ENCODE results near the gene POC1A. TPM values are rescaled to one million over a fixed set of nuclear protein-coding genes. Genes with fewer than 3 reads are reported as not detected.

POC1A gene
- polyA plus RNA-seq, 12 donors = 3.1 to 6.9 (median 4.5) TPM; not detected in 2

DNA sequence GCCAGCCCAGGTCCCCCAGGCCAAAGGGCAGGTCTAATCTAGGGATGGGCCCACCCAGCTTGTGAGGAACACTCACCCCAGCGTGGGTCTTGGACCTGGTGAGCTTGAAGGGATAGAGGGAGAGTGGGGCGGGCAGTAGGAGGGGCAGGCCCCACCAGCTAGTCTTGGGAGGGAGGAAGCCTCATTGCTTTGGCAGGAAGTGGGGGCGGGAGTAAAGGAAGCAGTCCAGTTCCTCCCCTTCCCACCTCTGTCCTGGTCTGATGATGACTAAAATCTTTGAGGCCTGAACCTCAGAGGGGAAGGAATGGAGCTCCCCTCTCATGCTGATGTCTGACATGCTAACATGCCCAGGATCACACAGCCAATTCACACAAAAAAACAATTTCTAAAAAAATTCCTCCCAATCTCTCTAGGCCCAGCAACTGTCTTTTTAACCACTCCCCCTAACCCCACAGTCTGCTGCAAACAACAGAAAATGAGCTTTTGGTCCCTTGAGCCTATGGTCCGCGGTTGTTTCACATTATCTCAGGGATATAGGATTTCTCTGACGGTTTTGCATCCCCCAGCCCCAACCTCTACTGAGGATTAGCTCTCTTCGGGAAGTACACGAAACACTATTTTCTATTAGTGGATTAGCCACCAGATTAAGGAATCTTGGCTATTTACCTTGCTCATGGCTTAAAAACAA lies 67.1 kb downstream of the POC1A start:
- no peak for DNase-seq

DNA sequence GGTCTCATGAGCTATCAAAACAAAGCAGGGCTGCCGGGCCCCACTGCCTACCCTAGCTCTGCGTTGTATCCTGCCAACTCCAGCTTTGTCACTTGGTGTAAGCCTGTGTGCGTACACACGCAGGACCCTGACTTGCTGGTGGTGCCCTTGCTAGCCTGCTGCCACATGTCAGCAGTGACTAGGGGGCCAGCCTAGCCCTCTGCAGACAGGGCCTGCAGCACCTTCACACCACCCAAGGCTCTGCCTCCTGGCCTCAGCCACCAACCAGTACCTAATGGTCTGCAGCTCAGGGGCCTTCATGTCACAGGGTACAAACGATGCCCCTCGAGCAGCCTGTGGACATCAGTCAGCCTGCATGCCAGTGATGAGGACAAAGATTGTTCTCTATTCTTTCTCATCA lies 67.8 kb downstream of the POC1A start:
- no peak for DNase-seq

DNA sequence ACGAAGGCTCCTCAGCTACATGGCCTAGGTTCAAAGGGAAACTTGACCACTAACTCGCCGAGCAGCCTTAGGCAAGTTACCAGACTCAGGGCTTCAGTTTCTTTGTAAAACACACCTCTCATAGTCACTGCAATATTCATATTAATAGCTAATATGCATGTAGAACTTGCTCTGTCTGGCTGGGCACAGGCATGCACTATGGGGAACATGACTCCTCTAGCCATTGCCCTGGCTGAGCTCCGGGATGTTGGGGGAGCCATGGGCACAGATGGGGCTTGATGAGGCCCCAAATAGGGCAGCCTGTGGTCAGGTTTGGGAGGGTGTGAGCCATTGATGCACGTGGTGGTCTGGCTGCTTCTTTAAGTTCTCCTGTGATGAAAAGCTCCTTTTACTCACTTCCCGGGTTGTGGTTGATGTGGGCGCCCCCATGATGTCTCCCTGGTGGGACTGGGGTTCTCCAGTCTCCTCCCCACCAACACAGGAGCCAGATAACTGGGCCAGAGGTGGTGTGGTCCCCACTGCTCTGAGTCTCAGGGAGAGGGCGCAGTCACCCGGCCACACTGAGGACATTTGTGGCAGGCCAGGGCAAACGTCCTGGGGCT lies 68.4 kb downstream of the POC1A start:
- DNase-seq = no peak

DNA sequence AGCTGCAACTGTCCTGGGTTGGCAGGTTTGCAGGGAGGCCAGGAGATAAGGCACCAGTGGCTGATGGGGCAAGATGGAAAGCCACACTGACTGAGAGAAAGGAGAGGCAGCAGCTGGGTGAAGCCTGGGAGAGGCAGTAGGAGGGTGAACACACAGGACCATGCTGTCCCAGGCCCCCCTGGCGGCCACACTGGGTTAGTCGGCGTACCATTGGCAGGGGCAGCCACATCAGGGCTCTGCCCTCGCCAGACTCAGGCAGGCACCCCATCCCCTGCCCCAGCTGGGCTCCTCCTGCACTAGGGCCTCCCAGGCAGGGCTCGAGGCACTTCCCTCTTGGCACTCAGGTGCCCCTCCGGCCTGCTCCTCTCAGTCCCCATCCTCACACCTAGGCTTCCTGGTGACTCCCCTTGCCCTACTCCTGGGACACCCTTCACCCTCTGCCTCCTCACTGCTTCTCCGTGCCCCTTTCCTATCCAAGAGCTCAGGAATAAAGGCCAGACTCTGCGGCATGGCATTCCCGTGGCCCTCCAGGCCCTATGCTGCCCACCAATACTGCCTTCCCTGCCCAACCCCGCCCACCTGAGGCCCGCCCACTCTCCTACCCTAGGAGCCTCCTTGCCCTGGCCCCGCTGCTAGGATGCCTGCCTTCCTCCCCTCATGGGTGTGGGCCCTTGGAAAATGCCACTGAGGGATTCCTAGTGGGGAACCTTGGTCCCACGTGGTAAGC lies 69.1 kb downstream of the POC1A start:
- no peak for DNase-seq

DNA sequence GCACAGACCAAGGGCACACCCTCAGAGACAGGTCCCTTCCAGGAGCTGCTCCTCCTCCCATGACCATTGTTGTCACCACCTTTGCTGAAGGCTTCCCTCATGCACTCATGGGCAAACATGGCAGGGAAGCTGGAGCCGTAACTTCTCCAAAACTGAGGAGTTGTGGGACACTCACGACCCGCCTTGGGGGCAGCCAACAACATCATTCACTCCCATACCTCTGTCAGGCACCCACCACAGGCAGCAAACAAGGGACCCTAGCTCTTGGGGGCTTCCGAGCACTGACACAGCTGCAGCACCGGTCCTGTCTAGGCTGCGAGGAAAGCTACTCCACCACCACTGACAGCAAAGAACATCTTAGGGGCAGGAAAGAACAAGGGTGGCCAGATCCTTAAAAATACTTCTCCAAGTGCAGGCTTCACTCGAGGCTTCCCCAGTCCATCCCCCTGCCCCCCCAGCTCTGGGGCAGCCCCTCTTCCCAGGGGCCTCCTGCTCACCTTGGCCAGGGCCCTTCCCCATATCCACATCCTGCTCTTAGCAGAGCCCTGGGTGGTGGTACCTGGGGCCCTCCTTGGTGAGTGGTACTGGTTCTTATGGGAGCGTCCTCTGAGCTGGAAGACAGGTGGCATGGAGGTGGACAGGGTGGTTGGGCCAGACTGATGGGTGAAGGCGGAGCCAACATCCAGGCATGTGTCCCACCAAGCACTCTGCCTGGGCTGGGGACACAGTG lies 69.8 kb downstream of the POC1A start:
- DNase-seq = no peak

DNA sequence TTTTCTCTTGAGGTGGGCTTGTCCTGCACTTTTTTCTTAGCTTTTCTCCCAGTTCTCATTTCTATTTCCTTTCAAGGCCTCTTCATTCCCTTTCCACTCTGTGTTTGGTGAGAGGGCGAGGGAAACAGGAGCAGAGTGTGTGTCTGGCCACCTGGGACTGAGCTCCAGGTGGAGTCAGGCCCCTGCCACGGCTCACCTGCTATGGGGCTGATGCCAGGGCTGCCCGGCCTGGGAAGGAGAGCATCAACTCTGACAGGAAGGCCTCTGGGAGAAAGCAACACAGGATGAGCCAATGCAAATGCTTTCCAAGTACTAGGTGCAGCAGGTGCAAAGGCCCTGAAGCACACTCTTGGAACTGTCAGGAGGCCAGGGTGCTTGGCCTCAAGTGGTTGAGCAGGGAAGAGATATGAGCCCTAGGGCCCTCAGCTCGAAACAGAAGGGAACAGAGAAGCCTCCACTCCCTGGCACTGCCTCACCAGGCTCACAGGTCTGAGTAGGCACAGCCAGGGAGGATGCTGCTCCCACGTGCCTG lies 70.6 kb downstream of the POC1A start:
- DNase-seq = no peak

DNA sequence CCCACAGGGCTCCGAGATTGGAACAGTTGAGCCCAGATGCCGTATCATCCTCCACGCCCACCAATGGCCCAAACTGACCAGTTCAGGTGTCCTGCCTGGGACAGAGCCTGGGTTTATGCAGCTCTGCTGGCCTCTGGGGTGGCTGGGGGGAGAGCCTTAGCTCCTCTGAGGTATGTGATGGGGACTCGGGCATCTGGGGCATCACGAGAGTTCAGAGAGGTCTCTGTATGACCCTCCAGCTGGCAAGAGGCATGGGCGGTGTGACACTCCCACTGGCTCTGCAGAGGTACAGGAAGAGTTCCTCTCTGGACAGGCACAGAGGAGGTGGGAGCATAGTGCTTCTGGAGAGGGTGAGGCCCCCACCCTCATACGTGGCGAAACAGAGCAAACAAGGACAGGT lies 71.3 kb downstream of the POC1A start:
- no peak for DNase-seq

DNA sequence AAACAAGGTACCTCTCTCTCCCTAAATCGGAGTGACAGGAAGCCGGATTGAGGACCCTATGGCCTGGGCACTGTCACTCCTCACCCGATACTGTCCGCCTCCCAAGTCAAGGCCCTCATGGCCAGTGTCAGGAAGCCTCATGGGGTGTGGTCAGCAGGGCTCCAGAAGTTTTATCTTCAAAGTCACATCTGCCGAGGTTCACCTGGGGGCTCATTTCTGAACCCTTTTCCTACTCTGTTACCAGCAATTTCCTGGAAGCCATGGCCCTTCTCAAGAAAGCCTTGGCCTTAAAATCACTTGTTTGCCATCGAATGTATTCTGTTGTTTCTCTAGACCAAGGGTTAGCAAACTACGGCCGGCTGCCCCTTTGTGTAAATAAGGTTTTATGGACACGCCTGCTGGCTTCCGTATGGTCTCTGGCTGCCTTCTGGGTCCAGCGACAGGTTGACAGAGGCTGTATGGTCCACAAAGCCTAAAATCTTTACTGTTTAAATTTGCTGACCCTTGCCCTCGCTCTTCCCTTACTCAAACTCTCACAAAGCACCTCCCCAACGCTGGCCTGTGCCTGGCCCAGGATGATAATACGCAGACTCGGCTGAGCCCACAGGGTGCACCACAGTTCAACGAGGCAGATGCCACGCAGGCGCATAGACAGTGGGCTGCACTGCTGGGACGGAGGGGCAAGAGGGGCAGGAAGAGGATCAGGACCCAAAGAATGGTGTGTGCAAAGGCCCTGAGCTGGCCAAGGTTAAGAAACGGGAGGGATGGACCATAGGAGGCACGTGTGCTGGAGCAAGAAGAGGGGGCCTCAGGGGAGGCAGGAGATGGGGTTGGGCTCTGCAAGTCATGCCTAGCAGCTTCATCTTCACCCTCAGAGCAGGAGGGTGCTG lies 73.1 kb downstream of the POC1A start:
- no peak for DNase-seq

DNA sequence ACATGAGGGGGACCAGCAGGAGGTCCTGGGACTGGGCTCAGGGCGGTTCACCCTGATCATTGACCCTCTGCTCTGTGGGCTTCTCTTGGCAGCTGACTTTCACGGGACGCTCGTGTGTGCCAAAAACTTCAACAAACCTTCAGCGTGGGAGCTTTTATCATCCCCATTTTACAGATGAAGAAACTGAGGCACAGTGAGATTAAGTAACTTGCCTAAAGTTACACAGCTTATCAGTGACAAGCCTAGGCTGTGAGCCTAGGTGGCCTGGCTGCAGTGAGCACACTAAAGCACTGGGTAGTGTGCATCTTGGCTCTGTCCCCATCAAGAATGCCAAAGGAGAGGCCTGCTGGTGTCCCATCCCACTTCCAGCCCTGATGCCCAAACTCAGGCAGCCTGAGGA lies 74.3 kb downstream of the POC1A start:
- no peak for DNase-seq

DNA sequence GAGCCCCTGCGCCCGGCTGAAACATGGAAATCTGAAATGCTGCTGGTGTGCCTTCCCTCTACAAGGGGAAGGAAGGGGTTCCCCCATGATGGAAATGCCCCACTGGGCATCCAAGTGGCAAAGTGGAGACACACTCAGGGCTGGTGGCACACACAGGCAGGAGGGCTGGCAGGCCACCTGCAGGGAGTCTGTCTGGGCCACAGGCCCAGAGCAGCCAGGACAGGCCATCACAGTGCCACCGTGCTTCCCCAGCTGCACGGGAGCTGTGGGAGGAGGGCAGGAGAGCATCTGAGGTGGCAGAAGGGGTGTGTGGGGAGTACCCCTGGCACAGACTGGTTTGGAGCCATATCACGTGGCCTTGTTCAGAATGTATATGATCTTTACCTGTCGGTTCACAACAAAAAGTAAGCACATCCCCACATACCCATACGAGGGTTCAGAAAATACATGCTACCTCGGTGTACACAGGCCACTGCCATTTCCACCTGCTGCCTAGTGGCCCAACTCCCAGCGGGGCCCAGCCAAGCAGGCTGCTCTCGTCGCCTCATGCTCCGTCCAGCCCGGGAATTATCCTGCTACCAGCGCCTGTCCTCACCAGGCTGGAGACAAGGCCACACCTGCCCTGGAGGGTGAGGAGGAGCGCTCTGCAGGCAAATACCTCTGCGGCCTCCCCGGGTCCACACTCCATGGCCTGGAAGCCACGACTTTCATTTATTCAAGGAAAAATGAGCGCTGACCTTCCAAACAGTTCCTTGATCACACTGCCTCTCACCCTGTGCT lies 75.3 kb downstream of the POC1A start:
- DNase-seq = no peak

DNA sequence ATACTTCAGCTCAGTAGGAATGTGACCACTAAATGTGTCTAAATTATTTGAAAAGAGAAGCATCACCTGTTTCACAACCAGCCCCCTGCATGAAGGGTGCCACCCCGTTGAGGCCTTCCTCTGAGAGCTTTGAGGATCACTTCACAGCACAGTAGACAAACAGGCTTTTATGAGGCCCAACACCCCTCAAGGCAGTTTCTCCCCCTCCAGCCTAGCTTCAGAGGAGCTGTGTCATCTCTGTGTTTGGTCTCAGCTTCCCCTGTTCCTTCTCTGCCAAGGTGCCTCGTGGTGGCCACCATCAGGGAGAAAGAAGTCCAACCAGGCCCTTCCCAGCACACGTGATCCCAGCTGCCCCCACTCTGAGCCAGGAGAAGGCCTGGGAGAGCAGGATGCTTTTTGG lies 76.3 kb downstream of the POC1A start:
- no peak for DNase-seq

DNA sequence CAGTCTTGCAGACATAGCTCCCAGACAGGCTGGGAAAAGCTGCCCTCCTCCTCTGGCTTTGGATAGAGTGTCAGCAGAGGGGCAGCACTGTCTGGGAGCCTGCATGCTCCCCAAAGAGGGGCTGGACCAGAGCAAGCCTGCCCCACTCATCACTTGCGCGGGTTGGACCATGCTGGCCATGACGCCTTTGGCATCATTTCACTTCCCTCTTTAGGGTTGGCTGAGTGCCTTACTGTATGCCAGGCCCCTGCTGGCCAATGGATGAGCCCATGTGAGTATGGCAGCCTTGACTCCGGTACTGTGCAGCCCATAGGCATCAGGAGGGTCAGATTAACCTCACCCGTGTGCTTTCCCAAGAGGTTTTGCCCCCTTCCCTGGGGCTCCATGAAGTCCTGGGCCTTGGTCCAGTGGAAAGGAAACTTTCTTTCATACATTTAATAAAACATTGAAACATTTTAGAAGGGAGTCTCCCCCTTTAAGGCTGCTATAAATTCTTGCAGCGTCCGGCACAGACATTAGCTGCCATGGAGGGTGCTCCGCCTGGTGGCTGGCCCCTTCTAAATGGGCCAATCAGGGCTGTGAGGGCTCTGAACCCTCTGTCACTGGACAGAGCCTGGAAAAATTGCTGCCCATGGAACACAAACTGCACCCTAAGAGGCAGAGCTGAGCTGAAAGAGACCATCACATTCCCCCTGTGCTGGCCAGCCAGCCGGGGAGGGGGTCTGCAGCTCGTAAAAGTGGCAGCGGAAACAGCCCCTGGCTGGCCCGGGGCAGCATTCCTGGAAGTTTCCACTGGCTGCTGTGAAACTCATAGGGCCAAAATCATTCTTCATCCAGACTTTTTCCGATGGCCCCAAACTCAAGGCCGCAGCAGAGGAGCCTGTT lies 77.1 kb downstream of the POC1A start:
- peak; percentile 79 for DNase-seq

DNA sequence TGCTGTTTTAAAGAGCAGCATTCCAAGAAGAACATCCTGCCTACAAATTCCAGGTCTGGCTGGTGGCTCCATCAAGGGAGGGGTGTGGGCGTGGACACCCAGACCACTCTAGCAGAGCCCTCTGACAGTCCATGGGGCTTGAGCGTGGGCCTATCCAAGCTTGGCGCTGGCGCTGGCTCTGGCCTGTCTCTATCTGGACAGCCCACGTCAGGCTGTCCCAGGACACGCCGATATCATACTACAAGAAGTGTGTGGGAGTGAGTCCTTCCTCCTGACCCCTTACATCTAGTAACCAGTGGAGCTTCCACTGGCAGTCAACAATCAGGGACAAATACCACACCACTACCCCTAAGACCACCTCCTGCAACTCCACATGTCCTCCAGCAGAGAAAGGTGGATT lies 80.7 kb downstream of the POC1A start:
- DNase-seq = no peak

DNA sequence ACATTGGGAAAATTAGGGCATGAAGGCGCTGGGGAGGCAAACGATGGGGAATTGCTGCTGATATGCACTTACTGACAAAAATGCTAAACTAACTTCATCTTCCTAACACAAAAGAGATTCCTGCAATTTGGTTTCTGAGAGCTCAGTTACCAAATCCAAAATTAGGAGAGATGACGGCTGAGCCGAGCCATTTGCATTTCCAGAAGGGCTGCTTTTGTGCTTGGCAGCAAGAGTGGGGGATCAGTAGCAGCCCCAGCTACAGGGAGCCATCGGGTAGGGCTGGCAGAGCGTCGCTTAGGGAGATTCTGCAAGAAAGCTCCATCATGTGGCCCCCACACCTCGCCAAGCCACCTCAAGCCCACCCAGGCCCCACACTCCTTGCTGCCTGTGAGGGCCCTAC lies 81.8 kb downstream of the POC1A start:
- DNase-seq = no peak

DNA sequence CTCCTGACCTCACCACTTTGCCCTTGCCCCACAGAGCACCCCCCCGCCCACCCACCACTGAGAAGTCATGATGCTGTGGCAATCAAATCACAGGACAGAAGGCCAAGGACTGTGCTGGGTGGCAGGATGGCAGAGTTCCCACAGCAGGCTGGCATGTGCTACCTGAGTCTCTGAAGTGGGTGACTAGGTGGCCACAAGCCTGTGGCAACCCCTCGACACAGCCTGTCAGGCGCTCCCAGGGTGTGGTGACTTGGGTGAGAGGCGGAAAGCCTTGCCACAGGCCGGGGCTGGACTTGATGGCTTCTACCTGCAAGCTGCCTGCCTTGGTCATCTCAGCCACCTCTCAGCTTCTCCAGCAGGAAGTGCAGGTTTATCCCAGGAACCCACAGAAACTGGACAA lies 82.2 kb downstream of the POC1A start:
- no peak for DNase-seq

DNA sequence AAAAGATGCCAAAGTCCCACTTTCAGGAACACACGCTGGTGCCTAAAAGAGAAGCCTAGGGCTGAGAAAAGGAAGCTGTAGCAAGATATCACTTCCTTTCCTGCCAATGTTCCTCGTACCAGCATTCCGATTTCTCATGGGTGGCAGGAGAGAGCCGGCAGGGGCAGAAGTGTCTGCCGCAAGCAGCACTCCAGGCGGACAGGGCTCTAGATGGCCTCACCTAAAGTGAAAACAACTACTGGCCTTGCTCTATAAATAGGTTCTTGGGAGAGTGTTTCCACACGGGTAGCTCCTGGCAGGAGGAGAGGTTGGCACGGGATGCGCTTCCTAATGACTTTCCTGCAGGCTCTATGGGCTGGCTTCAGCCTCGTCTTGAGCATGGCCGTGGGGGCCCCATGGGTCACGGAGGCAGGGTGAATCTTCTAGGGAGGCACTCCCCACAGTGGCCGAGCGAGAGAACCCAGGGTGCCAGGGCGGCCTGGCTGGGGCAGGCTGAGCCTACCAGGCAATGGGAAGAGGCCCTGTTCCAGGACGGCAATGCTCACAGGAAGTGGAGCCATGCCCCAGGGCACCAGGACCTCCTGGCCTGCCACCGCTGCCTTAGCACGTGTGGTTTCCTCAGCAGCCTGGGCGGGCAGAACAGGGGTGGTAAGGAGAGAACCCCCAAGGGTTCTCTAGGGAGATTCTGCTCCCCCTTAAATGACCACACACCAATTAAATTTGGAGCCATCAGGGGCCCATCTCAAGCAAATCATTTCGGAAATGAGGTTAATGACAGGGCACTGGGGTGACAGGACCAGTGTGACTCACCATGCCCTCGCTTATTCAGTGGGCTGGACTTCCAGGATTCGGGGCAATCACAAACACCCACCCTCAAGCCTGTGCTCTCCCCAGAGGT lies 83.2 kb downstream of the POC1A start:
- no peak for DNase-seq

DNA sequence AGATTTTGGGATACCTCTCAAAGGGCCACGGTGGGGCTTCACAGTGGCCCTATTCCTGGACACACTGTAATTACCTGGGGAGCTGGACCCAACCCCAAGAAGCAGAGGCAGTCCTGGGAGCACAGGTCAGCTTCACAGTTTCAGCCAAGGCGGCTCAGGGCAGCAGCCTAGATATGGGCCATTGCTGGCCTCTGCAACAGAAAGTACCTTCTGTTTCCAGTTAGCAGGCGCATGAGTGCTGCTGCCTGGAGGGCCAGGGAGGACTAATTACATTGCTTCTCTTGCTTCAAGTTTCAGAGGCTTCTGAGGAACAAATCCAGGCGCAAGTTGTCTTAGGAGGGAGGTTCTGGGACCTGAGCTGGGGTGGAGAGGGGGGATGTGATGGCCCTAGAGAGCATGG lies 84.4 kb downstream of the POC1A start:
- no peak for DNase-seq

DNA sequence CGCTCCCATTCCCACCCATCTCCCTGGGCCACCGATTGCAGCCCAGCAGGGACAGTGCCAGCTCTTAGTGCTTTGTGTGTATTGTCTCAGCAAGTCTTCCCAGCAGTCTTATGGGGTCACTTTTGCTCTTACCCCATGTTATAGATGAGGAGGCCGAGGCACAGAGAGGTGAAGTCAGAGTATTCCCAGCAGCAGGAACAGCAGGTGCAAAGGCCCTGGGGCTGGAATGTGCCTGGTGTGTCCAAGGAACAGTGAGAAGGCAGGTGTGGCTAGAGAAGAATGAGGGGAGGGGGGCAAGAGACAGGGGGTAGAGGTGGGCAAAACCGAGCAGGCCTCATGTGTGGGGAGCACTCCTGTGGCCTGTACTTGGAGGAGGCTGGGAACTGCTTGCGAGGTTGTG lies 85.1 kb downstream of the POC1A start:
- DNase-seq = no peak
